ENCODE results near the gene RPRD2. TPM values are rescaled to one million over a fixed set of nuclear protein-coding genes. Genes with fewer than 3 reads are reported as not detected.

RPRD2 gene
- total RNA-seq, 2 experiments from 2014 or later = 27.1 to 27.9 TPM

GRCh38 chr1:150346316-150346715, 17.6 kb upstream of the RPRD2 start:
- Histone ChIP-seq H3K27me3 (ENCODE audit: control insufficient read depth in 1 of 2, insufficient read depth in 2 of 2, low read length in 2 of 2) (no peaks in the 10 kb centered on the region), H3K9me3 (ENCODE audit: control insufficient read depth in 1 of 2, insufficient read depth in 1 of 2, low read length in 2 of 2) (no peaks in the 10 kb centered on the region), H3K27ac (ENCODE audit: low read depth in 1 of 2, low read length in 2 of 2) (no peak overlapping the region), H3K4me3 (ENCODE audit: low read length) (no peak overlapping the region), H3K36me3 (ENCODE audit: insufficient read depth, low read length) (peaks cover 83% of the 10 kb centered on the region), H3K4me1 (ENCODE audit: insufficient read depth, low read length) (no peaks in the 10 kb centered on the region)
- Mint-ChIP-seq H3K4me1 (ENCODE audit: low read depth) (no peaks in the 10 kb centered on the region), H3K27me3 (no peaks in the 10 kb centered on the region), H3K4me3 (no peak overlapping the region), H3K36me3 (ENCODE audit: low read depth) (peaks cover 85% of the 10 kb centered on the region), H3K27ac (no peak overlapping the region), H3K9me3 (no peaks in the 10 kb centered on the region)
- intact Hi-C loops (cut with DNase I, micrococcal nuclease) = no loop called here
- ATAC-seq (ENCODE audit: poor library complexity) (no peak), DNase-seq (no peak)
- ChIA-PET CTCF (no interaction called here), POLR2A (no interaction called here)
- TF ChIP-seq CTCF (IDR thresholded peaks at IDR 0.05) = no peak

- peaks cover 51% of the 10 kb centered on the region for H3K36me3 ChIP-seq (ENCODE audit: insufficient read depth, low read length)
- H3K27me3 Mint-ChIP-seq = no peaks in the 10 kb centered on the region
- CTCF ChIA-PET = no interaction called here
Observed at GRCh38 chr1:150352866-150353265, 11.1 kb upstream of the RPRD2 start.

GRCh38 chr1:150362721-150363425, 1.1 kb upstream of the RPRD2 start:
- Histone ChIP-seq H3K9me3 (ENCODE audit: control insufficient read depth in 1 of 2, insufficient read depth in 1 of 2, low read length in 2 of 2) (no peaks in the 10 kb centered on the region), H3K4me1 (ENCODE audit: insufficient read depth, low read length) (peaks cover 11% of the 10 kb centered on the region), H3K4me3 (ENCODE audit: low read length) (peak overlapping the region; percentile 70), H3K36me3 (ENCODE audit: insufficient read depth, low read length) (no peaks in the 10 kb centered on the region), H3K27me3 (ENCODE audit: control insufficient read depth in 1 of 2, insufficient read depth in 2 of 2, low read length in 2 of 2) (no peaks in the 10 kb centered on the region), H3K27ac (ENCODE audit: low read depth in 1 of 2, low read length in 2 of 2) (peak overlapping the region; percentile 93 to 97)
- peaks cover 34% of the 10 kb centered on the region for H3K4me1 Mint-ChIP-seq (ENCODE audit: low read depth)
- H3K27ac Mint-ChIP-seq = peak overlapping the region; percentile 96
- DNase-seq = peak in 4 of 14 experiments; percentile 45 to 72 (median 46)
- H3K36me3 Mint-ChIP-seq (ENCODE audit: low read depth) = peaks cover 42% of the 10 kb centered on the region
- no peaks in the 10 kb centered on the region for H3K27me3 Mint-ChIP-seq
- POLR2A ChIA-PET = interaction anchor here (0.7 to 4.5 kb wide), 31 partner anchors 7 to 827 kb away, joined by 3 to 61 read pairs (median 9); partner anchors contain the start of genes ANP32E, APH1A, CIART and ENSA
- intact Hi-C loops (cut with DNase I, micrococcal nuclease) = loop anchor here (5.0 to 10.0 kb wide), 5 partner anchors 71 to 644 kb away; partner anchors contain the start of genes ANP32E (in 1 of the 2), MINDY1 (in 1 of the 2), MRPS21 (in 1 of the 2) and PRUNE1 (in 1 of the 2)
- TF ChIP-seq CTCF (IDR thresholded peaks at IDR 0.05) = no peak
- CTCF ChIA-PET = interaction anchor here (0.6 to 0.9 kb wide), 2 partner anchors 39 to 42 kb away, joined by 3 to 4 read pairs; partner anchors contain the start of gene PRPF3
- ATAC-seq (ENCODE audit: poor library complexity) = no peak
- H3K9me3 Mint-ChIP-seq = no peaks in the 10 kb centered on the region
- H3K4me3 Mint-ChIP-seq = peak overlapping the region; percentile 100

More at GRCh38 chr1:150352866-150353265, 11.1 kb upstream of the RPRD2 start:
- Mint-ChIP-seq H3K4me1 (ENCODE audit: low read depth) (no peaks in the 10 kb centered on the region), H3K4me3 (no peak overlapping the region), H3K9me3 (no peaks in the 10 kb centered on the region), H3K27ac (no peak overlapping the region), H3K36me3 (ENCODE audit: low read depth) (peaks cover 70% of the 10 kb centered on the region)
- POLR2A ChIA-PET = interaction anchor here (2.5 kb wide), 1 partner anchor 11 kb away, joined by 5 read pairs; the partner anchor contains the start of gene RPRD2
- Histone ChIP-seq H3K4me3 (ENCODE audit: low read length) (no peak overlapping the region), H3K9me3 (ENCODE audit: control insufficient read depth in 1 of 2, insufficient read depth in 1 of 2, low read length in 2 of 2) (no peaks in the 10 kb centered on the region), H3K4me1 (ENCODE audit: insufficient read depth, low read length) (no peaks in the 10 kb centered on the region), H3K27ac (ENCODE audit: low read depth in 1 of 2, low read length in 2 of 2) (no peak overlapping the region), H3K27me3 (ENCODE audit: control insufficient read depth in 1 of 2, insufficient read depth in 2 of 2, low read length in 2 of 2) (no peaks in the 10 kb centered on the region)
- no peak for DNase-seq
- no peak for ATAC-seq (ENCODE audit: poor library complexity)
- no peak for TF ChIP-seq CTCF (IDR thresholded peaks at IDR 0.05)
- intact Hi-C loops (cut with DNase I, micrococcal nuclease) = no loop called here
